Activated CD4-positive, alpha-beta memory T cell treated with anti-CD3 and anti-CD28 coated beads for 36 hours (primary cell): ENCODE results near the gene MICB. TPM values are rescaled to one million over a fixed set of nuclear protein-coding genes. Genes with fewer than 3 reads are reported as not detected.

Experiments
- CTCF ChIA-PET: fragments of 350-600 bp; sonication (Branson Sonifier 250); formaldehyde crosslinking; loops from one replicate; lab custom pipeline; 2021; ENCODE audit warnings: antibody characterized with exemption, inconsistent platforms; lab: Charles Lee
- POLR2A ChIA-PET: fragments of 350-600 bp; sonication (Branson Sonifier 250); formaldehyde crosslinking; loops from one replicate; lab custom pipeline; 2021; ENCODE audit warnings: antibody characterized with exemption; lab: Charles Lee
- DNase-seq: peaks from one replicate; pipeline ENCODE4 v3.0.0-alpha.2; 2020
- H3K27ac Mint-ChIP-seq: one replicate; pipeline ENCODE4 v1.8.0; 2021; ENCODE audit warnings: mixed read lengths
- H3K27me3 Mint-ChIP-seq: one replicate; pipeline ENCODE4 v1.8.0; 2021; ENCODE audit warnings: mixed read lengths
- H3K36me3 Mint-ChIP-seq: one replicate; pipeline ENCODE4 v1.8.0; 2021; ENCODE audit warnings: mixed read lengths
- H3K4me1 Mint-ChIP-seq: one replicate; pipeline ENCODE4 v1.8.0; 2021; ENCODE audit warnings: low read depth, mixed read lengths
- H3K4me3 Mint-ChIP-seq: one replicate; pipeline ENCODE4 v1.8.0; 2021; ENCODE audit warnings: mild to moderate bottlenecking, mixed read lengths
- H3K9me3 Mint-ChIP-seq: one replicate; pipeline ENCODE4 v1.8.0; 2021; ENCODE audit warnings: mixed read lengths
- intact Hi-C: fragments of 100-400 bp; cut with micrococcal nuclease; formaldehyde crosslinking; loops from one replicate; pipeline ENCODE4 v1.15.1; 2023
- total RNA-seq, 2 experiments: library from RNA; stranded (reverse); gene quantifications; one replicate each; pipeline ENCODE4 v1.2.3, GENCODE V29; 2021

The MICB gene
- total RNA-seq, 2 experiments from 2014 or later, result 21.1 to 23.2 TPM

- intact Hi-C loops, result no loop called here
- ChIA-PET POLR2A (no interaction called here), CTCF (interaction anchor here (0.7 kb wide), 1 partner anchor 23 kb away, joined by 5 read pairs; no protein-coding TSS in a partner anchor)
- Mint-ChIP-seq H3K36me3 (peaks cover 40% of the 10 kb centered on the region), H3K27me3 (no peaks in the 10 kb centered on the region), H3K27ac (peak overlapping the region; percentile 76), H3K9me3 (no peaks in the 10 kb centered on the region), H3K4me1 (peaks cover 76% of the 10 kb centered on the region), H3K4me3 (peak overlapping the region; percentile 100)
- DNase-seq, result no peak
Observed at GRCh38 chr6:31465185-31465536, 32.8 kb upstream of the MICB start.

GRCh38 chr6:31465718-31466117, 32.2 kb upstream of the MICB start:
- Mint-ChIP-seq H3K4me3 (peak overlapping the region; percentile 100), H3K4me1 (peaks cover 82% of the 10 kb centered on the region), H3K27ac (no peak overlapping the region), H3K27me3 (no peaks in the 10 kb centered on the region), H3K9me3 (no peaks in the 10 kb centered on the region), H3K36me3 (peaks cover 40% of the 10 kb centered on the region)
- intact Hi-C loops, result no loop called here
- no peak for DNase-seq
- CTCF ChIA-PET, result interaction anchor here (0.7 to 1.2 kb wide), 2 partner anchors 24 to 68 kb away, joined by 5 to 6 read pairs; no protein-coding TSS in a partner anchor
- POLR2A ChIA-PET, result no interaction called here

GRCh38 chr6:31466466-31466865, 31.5 kb upstream of the MICB start:
- ChIA-PET CTCF (interaction anchor here (1.2 kb wide), 1 partner anchor 68 kb away, joined by 6 read pairs; no protein-coding TSS in a partner anchor), POLR2A (no interaction called here)
- Mint-ChIP-seq H3K27ac (no peak overlapping the region), H3K27me3 (no peaks in the 10 kb centered on the region), H3K4me3 (no peak overlapping the region), H3K36me3 (peaks cover 40% of the 10 kb centered on the region), H3K9me3 (no peaks in the 10 kb centered on the region), H3K4me1 (peaks cover 85% of the 10 kb centered on the region)
- no peak for DNase-seq
- intact Hi-C loops, result no loop called here

- POLR2A ChIA-PET, result interaction anchor here (0.6 kb wide), 1 partner anchor 966 kb away, joined by 3 read pairs; no protein-coding TSS in a partner anchor
- no peak overlapping the region for H3K4me3 Mint-ChIP-seq
- intact Hi-C loops, result no loop called here
- peaks cover 86% of the 10 kb centered on the region for H3K4me1 Mint-ChIP-seq
- DNase-seq, result no peak
- no peaks in the 10 kb centered on the region for H3K9me3 Mint-ChIP-seq
- no peaks in the 10 kb centered on the region for H3K27me3 Mint-ChIP-seq
- CTCF ChIA-PET, result no interaction called here
- no peak overlapping the region for H3K27ac Mint-ChIP-seq
- peaks cover 40% of the 10 kb centered on the region for H3K36me3 Mint-ChIP-seq
Observed at GRCh38 chr6:31467151-31467550, 30.8 kb upstream of the MICB start.

- no peak for DNase-seq
- H3K36me3 Mint-ChIP-seq, result peaks cover 36% of the 10 kb centered on the region
- CTCF ChIA-PET, result interaction anchor here (0.8 to 2.3 kb wide), 2 partner anchors 24 to 69 kb away, joined by 4 to 6 read pairs; no protein-coding TSS in a partner anchor
- intact Hi-C loops, result no loop called here
- no peaks in the 10 kb centered on the region for H3K27me3 Mint-ChIP-seq
- no peak overlapping the region for H3K27ac Mint-ChIP-seq
- H3K4me3 Mint-ChIP-seq, result no peak overlapping the region
- POLR2A ChIA-PET, result no interaction called here
- H3K4me1 Mint-ChIP-seq, result peaks cover 91% of the 10 kb centered on the region
- H3K9me3 Mint-ChIP-seq, result no peaks in the 10 kb centered on the region
Observed at GRCh38 chr6:31468311-31468710, 29.6 kb upstream of the MICB start.

GRCh38 chr6:31470801-31471200, 27.1 kb upstream of the MICB start:
- Mint-ChIP-seq H3K9me3 (no peaks in the 10 kb centered on the region), H3K4me1 (peaks cover 98% of the 10 kb centered on the region), H3K36me3 (peaks cover 11% of the 10 kb centered on the region), H3K27me3 (no peaks in the 10 kb centered on the region), H3K27ac (peak overlapping the region; percentile 7), H3K4me3 (no peak overlapping the region)
- intact Hi-C loops, result no loop called here
- no peak for DNase-seq
- POLR2A ChIA-PET, result no interaction called here
- CTCF ChIA-PET, result interaction anchor here (1.7 kb wide), 1 partner anchor 73 kb away, joined by 5 read pairs; no protein-coding TSS in a partner anchor

GRCh38 chr6:31471711-31472110, 26.2 kb upstream of the MICB start:
- POLR2A ChIA-PET, result no interaction called here
- Mint-ChIP-seq H3K4me1 (peaks cover 91% of the 10 kb centered on the region), H3K27ac (peak overlapping the region; percentile 59), H3K4me3 (no peak overlapping the region), H3K36me3 (peaks cover 7% of the 10 kb centered on the region), H3K27me3 (no peaks in the 10 kb centered on the region), H3K9me3 (no peaks in the 10 kb centered on the region)
- CTCF ChIA-PET, result interaction anchor here (1.4 to 1.7 kb wide), 2 partner anchors 21 to 74 kb away, joined by 4 to 5 read pairs; no protein-coding TSS in a partner anchor
- intact Hi-C loops, result loop anchor here (1.0 kb wide), 1 partner anchor 8 kb away; no protein-coding TSS in a partner anchor
- no peak for DNase-seq

- H3K27ac Mint-ChIP-seq, result peak overlapping the region; percentile 59
- POLR2A ChIA-PET, result no interaction called here
- no peaks in the 10 kb centered on the region for H3K27me3 Mint-ChIP-seq
Observed at GRCh38 chr6:31472259-31472658, 25.7 kb upstream of the MICB start.

GRCh38 chr6:31473244-31473643, 24.7 kb upstream of the MICB start:
- Mint-ChIP-seq H3K4me3 (no peak overlapping the region), H3K4me1 (peaks cover 76% of the 10 kb centered on the region), H3K36me3 (no peaks in the 10 kb centered on the region), H3K9me3 (no peaks in the 10 kb centered on the region), H3K27ac (no peak overlapping the region), H3K27me3 (no peaks in the 10 kb centered on the region)
- no peak for DNase-seq
- intact Hi-C loops, result no loop called here
- ChIA-PET CTCF (interaction anchor here (1.4 kb wide), 1 partner anchor 20 kb away, joined by 4 read pairs; no protein-coding TSS in a partner anchor), POLR2A (no interaction called here)

More at GRCh38 chr6:31472259-31472658, 25.7 kb upstream of the MICB start:
- CTCF ChIA-PET, result interaction anchor here (0.6 to 1.7 kb wide), 3 partner anchors 21 to 258 kb away, joined by 3 to 5 read pairs (median 4); no protein-coding TSS in a partner anchor
- no peak for DNase-seq
- H3K4me3 Mint-ChIP-seq, result no peak overlapping the region
- H3K36me3 Mint-ChIP-seq, result peaks cover 2% of the 10 kb centered on the region
- no peaks in the 10 kb centered on the region for H3K9me3 Mint-ChIP-seq
- peaks cover 86% of the 10 kb centered on the region for H3K4me1 Mint-ChIP-seq
- intact Hi-C loops, result loop anchor here (1.0 kb wide), 1 partner anchor 9 kb away; no protein-coding TSS in a partner anchor

- DNase-seq, result no peak
- Mint-ChIP-seq H3K4me1 (peaks cover 69% of the 10 kb centered on the region), H3K4me3 (no peak overlapping the region), H3K27ac (peak overlapping the region; percentile 55), H3K36me3 (no peaks in the 10 kb centered on the region), H3K27me3 (no peaks in the 10 kb centered on the region), H3K9me3 (no peaks in the 10 kb centered on the region)
- POLR2A ChIA-PET, result no interaction called here
- intact Hi-C loops, result no loop called here
- CTCF ChIA-PET, result interaction anchor here (0.6 to 1.4 kb wide), 4 partner anchors 12 to 124 kb away, joined by 3 to 4 read pairs (median 4); no protein-coding TSS in a partner anchor
Observed at GRCh38 chr6:31473780-31474761, 23.9 kb upstream of the MICB start.

- peaks cover 61% of the 10 kb centered on the region for H3K4me1 Mint-ChIP-seq
- DNase-seq, result no peak
- H3K4me3 Mint-ChIP-seq, result no peak overlapping the region
- POLR2A ChIA-PET, result no interaction called here
- no peaks in the 10 kb centered on the region for H3K27me3 Mint-ChIP-seq
- no peaks in the 10 kb centered on the region for H3K36me3 Mint-ChIP-seq
- CTCF ChIA-PET, result interaction anchor here (0.6 to 1.4 kb wide), 4 partner anchors 12 to 123 kb away, joined by 3 to 4 read pairs (median 4); no protein-coding TSS in a partner anchor
- H3K9me3 Mint-ChIP-seq, result no peaks in the 10 kb centered on the region
- no peak overlapping the region for H3K27ac Mint-ChIP-seq
- intact Hi-C loops, result no loop called here
Observed at GRCh38 chr6:31474871-31475286, 23.1 kb upstream of the MICB start.
